Measurements from ENCODE around the gene DCLK3. TPM values are rescaled to one million over a fixed set of nuclear protein-coding genes. Genes with fewer than 3 reads are reported as not detected.

The DCLK3 gene
- total RNA-seq, 1 donor from 2014 or later: 0.10 TPM

DNA sequence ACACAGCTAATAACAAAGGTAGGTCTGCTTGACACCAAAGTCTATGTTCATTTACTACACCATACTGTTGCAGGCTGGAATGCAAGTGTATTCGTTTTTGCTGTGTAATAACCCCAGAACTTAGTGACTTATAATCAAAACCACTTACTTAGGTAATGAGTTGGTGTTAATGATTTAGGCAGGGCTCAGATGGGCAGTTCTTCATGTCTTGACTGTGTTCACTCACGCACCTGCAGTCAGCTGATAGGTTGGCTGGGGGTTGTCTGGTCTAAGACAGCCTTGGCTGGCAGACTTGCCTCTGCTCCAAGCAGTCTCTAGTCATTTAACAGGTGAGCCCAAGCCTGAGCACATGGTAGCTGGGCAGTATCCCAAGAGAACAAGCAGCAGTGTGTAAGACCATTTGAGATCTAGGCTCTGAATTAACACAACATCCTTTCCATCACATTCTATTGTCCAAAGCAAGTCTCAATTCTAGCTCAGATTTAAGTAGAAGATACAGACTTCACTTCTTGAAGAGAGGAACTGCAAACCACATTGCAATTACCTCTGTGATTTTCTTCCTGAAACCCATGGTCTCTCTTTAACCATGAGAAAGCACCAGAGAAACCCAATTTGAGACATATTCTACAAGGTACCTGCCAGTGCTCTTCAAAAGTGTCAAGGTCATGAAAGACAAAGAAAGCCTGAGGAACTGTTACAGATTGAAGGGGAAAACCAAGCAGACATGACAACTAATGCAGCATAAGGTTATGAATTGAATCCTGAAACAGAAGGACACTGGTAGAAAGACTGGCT lies 13.3 kb upstream of the DCLK3 start:
- H3K4me3 Mint-ChIP-seq: no peak overlapping the region
- peaks cover 10% of the 10 kb centered on the region for H3K27me3 Mint-ChIP-seq
- TF ChIP-seq, protein P1, sequence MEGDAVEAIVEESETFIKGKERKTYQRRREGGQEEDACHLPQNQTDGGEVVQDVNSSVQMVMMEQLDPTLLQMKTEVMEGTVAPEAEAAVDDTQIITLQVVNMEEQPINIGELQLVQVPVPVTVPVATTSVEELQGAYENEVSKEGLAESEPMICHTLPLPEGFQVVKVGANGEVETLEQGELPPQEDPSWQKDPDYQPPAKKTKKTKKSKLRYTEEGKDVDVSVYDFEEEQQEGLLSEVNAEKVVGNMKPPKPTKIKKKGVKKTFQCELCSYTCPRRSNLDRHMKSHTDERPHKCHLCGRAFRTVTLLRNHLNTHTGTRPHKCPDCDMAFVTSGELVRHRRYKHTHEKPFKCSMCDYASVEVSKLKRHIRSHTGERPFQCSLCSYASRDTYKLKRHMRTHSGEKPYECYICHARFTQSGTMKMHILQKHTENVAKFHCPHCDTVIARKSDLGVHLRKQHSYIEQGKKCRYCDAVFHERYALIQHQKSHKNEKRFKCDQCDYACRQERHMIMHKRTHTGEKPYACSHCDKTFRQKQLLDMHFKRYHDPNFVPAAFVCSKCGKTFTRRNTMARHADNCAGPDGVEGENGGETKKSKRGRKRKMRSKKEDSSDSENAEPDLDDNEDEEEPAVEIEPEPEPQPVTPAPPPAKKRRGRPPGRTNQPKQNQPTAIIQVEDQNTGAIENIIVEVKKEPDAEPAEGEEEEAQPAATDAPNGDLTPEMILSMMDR (conservative IDR thresholded peaks at IDR 0.05): no peak
- H3K27ac Mint-ChIP-seq: no peak overlapping the region
- DNase-seq (ENCODE audit: extremely low spot score, unreplicated experiment): no peak
- H3K4me1 Mint-ChIP-seq (ENCODE audit: unreplicated experiment): peaks cover 8% of the 10 kb centered on the region
- no peaks in the 10 kb centered on the region for H3K36me3 Mint-ChIP-seq
- no peaks in the 10 kb centered on the region for H3K9me3 Mint-ChIP-seq

DNA sequence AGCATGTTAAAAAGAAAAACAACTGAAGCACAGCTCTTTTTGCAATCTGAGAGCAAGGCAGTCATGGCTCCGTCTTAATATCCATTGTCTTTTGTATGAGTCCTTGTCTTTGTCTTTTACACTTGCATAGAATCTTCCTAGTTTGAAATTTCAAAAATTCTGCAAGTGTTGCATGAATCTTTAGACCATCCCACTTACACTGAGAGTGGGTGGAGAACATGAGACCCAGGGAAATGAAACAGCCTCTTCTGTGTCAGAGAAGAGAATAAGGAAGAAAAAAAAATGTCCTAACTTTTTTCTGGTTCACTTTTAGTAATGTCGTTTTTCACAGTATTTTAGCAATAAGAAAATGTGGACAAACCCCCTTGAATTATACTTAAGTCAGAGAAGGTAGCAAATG lies 12.1 kb upstream of the DCLK3 start:
- H3K36me3 Mint-ChIP-seq: no peaks in the 10 kb centered on the region
- no peak overlapping the region for H3K27ac Mint-ChIP-seq

DNA sequence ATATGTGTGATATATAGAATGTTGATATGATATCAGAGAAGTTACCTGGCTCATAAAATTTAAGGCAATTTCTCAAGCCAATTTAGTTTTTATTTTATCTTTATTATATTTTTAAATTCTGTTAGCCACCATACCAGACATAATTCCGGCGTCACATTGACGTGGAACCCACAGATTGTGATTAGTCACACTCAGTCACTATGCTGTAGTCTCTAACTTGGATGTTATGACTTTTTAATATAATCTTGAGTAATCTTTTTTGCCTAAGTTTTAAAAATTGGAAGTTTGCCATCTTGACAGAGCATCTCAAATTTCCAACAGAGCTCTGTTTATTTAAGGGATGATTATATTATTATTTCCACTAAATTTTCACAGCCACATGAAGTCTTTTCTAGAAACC lies 9.7 kb upstream of the DCLK3 start:
- Mint-ChIP-seq H3K36me3 (no peaks in the 10 kb centered on the region), H3K27me3 (peaks cover 34% of the 10 kb centered on the region), H3K27ac (no peak overlapping the region), H3K9me3 (no peaks in the 10 kb centered on the region), H3K4me1 (ENCODE audit: unreplicated experiment) (peaks cover 8% of the 10 kb centered on the region), H3K4me3 (no peak overlapping the region)
- no peak for DNase-seq (ENCODE audit: extremely low spot score, unreplicated experiment)
- TF ChIP-seq, protein P1 (conservative IDR thresholded peaks at IDR 0.05): no peak

More for the DNA sequence above, 12.1 kb upstream of the DCLK3 start:
- peaks cover 8% of the 10 kb centered on the region for H3K4me1 Mint-ChIP-seq (ENCODE audit: unreplicated experiment)
- H3K27me3 Mint-ChIP-seq: peaks cover 14% of the 10 kb centered on the region
- no peak overlapping the region for H3K4me3 Mint-ChIP-seq
- DNase-seq (ENCODE audit: extremely low spot score, unreplicated experiment): no peak
- TF ChIP-seq, protein P1 (conservative IDR thresholded peaks at IDR 0.05): no peak
- H3K9me3 Mint-ChIP-seq: no peaks in the 10 kb centered on the region

DNA sequence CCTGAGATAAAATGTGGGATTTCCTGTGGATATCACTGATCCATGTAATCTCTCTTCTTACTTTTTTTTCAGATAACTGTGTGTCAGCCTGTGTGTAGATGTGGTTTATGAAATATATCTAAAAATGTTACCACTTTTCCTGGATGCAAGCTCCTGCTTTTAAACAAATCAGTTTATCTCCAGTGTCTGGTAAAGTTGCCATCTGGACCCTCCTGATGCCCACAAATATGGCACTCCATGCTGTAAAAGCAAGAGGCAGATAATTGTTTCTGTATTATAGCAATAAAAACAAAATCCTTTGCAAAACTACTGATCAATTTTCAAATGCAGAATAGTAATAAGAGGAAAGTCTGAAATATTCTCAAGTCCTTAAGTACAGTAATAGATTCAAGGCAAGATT lies 7.6 kb upstream of the DCLK3 start:
- Mint-ChIP-seq H3K27me3 (peaks cover 45% of the 10 kb centered on the region), H3K27ac (no peak overlapping the region), H3K9me3 (no peaks in the 10 kb centered on the region)

DNA sequence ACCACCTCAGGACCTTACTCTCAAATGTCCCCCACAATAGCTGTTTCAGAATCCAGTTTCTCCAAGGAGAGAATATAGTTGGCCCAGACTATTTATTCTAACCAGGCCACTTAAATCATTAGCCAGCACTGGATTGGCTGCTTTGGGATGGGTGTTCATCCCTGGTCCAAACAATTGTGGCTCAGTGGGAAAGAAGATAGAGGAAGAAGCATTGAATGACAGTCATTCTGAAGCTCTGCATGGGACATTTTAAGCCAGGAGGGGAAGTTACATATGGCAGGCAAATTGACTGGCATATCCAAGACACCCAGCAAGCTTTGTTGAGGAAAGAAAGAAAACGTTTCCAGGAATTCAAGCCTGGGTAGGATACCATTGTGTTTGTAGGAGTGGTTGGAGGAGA lies 5.6 kb upstream of the DCLK3 start:
- H3K27me3 Mint-ChIP-seq: peaks cover 63% of the 10 kb centered on the region
- peaks cover 4% of the 10 kb centered on the region for H3K9me3 Mint-ChIP-seq
- DNase-seq (ENCODE audit: extremely low spot score, unreplicated experiment): no peak
- H3K27ac Mint-ChIP-seq: no peak overlapping the region
- no peaks in the 10 kb centered on the region for H3K36me3 Mint-ChIP-seq
- TF ChIP-seq, protein P1 (conservative IDR thresholded peaks at IDR 0.05): no peak
- peaks cover 2% of the 10 kb centered on the region for H3K4me1 Mint-ChIP-seq (ENCODE audit: unreplicated experiment)
- H3K4me3 Mint-ChIP-seq: no peak overlapping the region

More for the DNA sequence above, 7.6 kb upstream of the DCLK3 start:
- Mint-ChIP-seq H3K4me3 (no peak overlapping the region), H3K4me1 (ENCODE audit: unreplicated experiment) (peaks cover 6% of the 10 kb centered on the region), H3K36me3 (no peaks in the 10 kb centered on the region)
- no peak for DNase-seq (ENCODE audit: extremely low spot score, unreplicated experiment)
- TF ChIP-seq, protein P1 (conservative IDR thresholded peaks at IDR 0.05): no peak

Measured in type B pancreatic cell (in vitro differentiated cells).